Measurements from ENCODE around the gene USP54. TPM values are rescaled to one million over a fixed set of nuclear protein-coding genes. Genes with fewer than 3 reads are reported as not detected.
"Not testable (repeated sequence)": the region's sequence is repeated elsewhere in the genome, so short reads cannot be mapped to it uniquely, and the experiment has no call there.

The USP54 gene
- polyA plus RNA-seq, 1 of the 3 experiments (the other 2 are of a cell fraction), result 6.5 TPM

- POLR2A ChIA-PET, result interaction anchor here (0.5 kb wide), 1 partner anchor 34 kb away, joined by 4 read pairs; no protein-coding TSS in a partner anchor
- no peak overlapping the region for H3K9ac ChIP-seq
- no peak overlapping the region for H3K4me2 ChIP-seq
Measured at GRCh38 chr10:73576178-73576889, 14.8 kb downstream of the USP54 start.

DNA sequence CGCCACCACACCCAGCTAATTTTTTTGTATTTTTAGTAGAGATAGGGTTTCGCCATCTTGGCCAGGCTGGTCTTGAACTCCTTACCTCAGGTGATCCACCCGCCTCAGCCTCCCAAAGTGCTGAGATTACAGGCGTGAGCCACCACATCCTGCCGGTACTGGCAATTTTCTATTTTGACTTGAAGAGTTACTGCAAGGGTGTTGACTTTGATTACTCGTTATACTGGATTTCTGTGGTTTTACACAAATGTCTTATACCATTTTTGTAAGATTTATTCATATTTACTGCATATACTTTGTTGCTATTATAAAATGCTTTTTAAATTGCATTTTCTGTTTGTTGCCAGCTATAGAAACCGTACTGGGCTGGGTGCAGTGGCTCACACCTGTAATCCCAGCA is 24.1 kb downstream of the USP54 start:
- H3K4me1 ChIP-seq (ENCODE audit: control insufficient read depth in 1 of 2, insufficient read depth in 2 of 2, low read depth in 1 of 2, low read length in 1 of 2); POLR2A ChIA-PET; H3K27me3 ChIP-seq (ENCODE audit: insufficient read depth); H3K79me2 ChIP-seq (ENCODE audit: insufficient read depth); H4K20me1 ChIP-seq (ENCODE audit: insufficient read depth); H3K27ac ChIP-seq (ENCODE audit: low read depth in 2 of 2, low read length in 1 of 2); H3K4me2 ChIP-seq; H3K9me2 ChIP-seq; H3F3A ChIP-seq (replicated peaks; ENCODE audit: insufficient read depth); H2AFZ ChIP-seq (ENCODE audit: low read depth); H3K9ac ChIP-seq; H3K9me3 ChIP-seq; H3K36me3 ChIP-seq (replicated peaks in 1 of 2; ENCODE audit: control insufficient read depth in 1 of 2, insufficient read depth in 2 of 2, low read length in 1 of 2); DNase-seq; H3K4me3 ChIP-seq (ENCODE audit: low read depth in 2 of 2, low read length in 1 of 2): not testable (repeated sequence)
- CTCF ChIA-PET, result interaction anchor here (1.3 kb wide), 1 partner anchor 38 kb away, joined by 3 read pairs; no protein-coding TSS in a partner anchor
- 95% methylated on average over 7 of the region's 7 CpGs for WGBS (ENCODE audit: low lambda C conversion rate)

More at GRCh38 chr10:73576178-73576889, 14.8 kb downstream of the USP54 start:
- CTCF ChIA-PET, result interaction anchor here (1.2 kb wide), 1 partner anchor 12 kb away, joined by 3 read pairs; no protein-coding TSS in a partner anchor
- Histone ChIP-seq H3K9me2 (no peaks in the 10 kb centered on the region), H3F3A (replicated peaks; ENCODE audit: insufficient read depth) (no peaks in the 10 kb centered on the region), H2AFZ (ENCODE audit: low read depth) (no peak overlapping the region), H3K9me3 (no peaks in the 10 kb centered on the region), H3K4me1 (ENCODE audit: control insufficient read depth in 1 of 2, insufficient read depth in 2 of 2, low read depth in 1 of 2, low read length in 1 of 2) (peaks cover 0 to 6% of the 10 kb centered on the region in 2 experiments; a peak in 1 of 4 replicates), H3K27me3 (ENCODE audit: insufficient read depth) (no peaks in the 10 kb centered on the region), H3K27ac (ENCODE audit: low read depth in 2 of 2, low read length in 1 of 2) (peak overlapping the region in 1 of 2 experiments; percentile 6; a peak in 1 of 4 replicates), H3K79me2 (ENCODE audit: insufficient read depth) (no peaks in the 10 kb centered on the region), H3K4me3 (ENCODE audit: low read depth in 2 of 2, low read length in 1 of 2) (no peak overlapping the region), H3K36me3 (replicated peaks in 1 of 2; ENCODE audit: control insufficient read depth in 1 of 2, insufficient read depth in 2 of 2, low read length in 1 of 2) (no peaks in the 10 kb centered on the region), H4K20me1 (ENCODE audit: insufficient read depth) (no peaks in the 10 kb centered on the region)
- 63% methylated on average over 4 of the region's 4 CpGs for WGBS (ENCODE audit: low lambda C conversion rate)
- TF ChIP-seq CTCF (IDR thresholded peaks at IDR 0.05) (no peak), RCOR1 (IDR thresholded peaks at IDR 0.05; ENCODE audit: low read length) (no peak), IRF3 (IDR thresholded peaks at IDR 0.05; ENCODE audit: low read depth, low read length) (no peak), ELF1 (IDR thresholded peaks at IDR 0.05) (no peak), SMC3 (IDR thresholded peaks at IDR 0.05; ENCODE audit: low read depth, low read length) (no peak), FOXJ3 (CRISPR knock-in tag; IDR thresholded peaks at IDR 0.05) (no peak), RAD21 (IDR thresholded peaks at IDR 0.05; ENCODE audit: low read length) (no peak), TCF12 (IDR thresholded peaks at IDR 0.05) (no peak), TAF1 (IDR thresholded peaks at IDR 0.05; ENCODE audit: borderline replicate concordance, low read depth, low read length) (no peak), REST (IDR thresholded peaks at IDR 0.05; ENCODE audit: low read depth, low read length) (no peak), NFIC (IDR thresholded peaks at IDR 0.05; ENCODE audit: borderline replicate concordance) (no peak)
- DNase-seq, result no peak
